Measurements from ENCODE around the gene FANCM. TPM values are rescaled to one million over a fixed set of nuclear protein-coding genes. Genes with fewer than 3 reads are reported as not detected.
"Not testable (repeated sequence)": the region's sequence is repeated elsewhere in the genome, so short reads cannot be mapped to it uniquely, and the experiment has no call there.

Gene FANCM
- total RNA-seq, 4 donors from 2014 or later: 4.2 to 15.7 (median 7.6) TPM

GRCh38 chr14:45212231-45212630 lies 76.5 kb downstream of the FANCM start:
- H3K36me3 ChIP-seq: no peaks in the 10 kb centered on the region
- 69 to 74% methylated on average over 3 of the region's 3 CpGs for WGBS, 2 donors
- no peak overlapping the region for H3K27ac ChIP-seq
- no peak overlapping the region for H3K4me3 ChIP-seq (replicated peaks in 1 of 3)
- intact Hi-C loops (cut with DNase I): no loop called here
- H3K27me3 ChIP-seq: no peaks in the 10 kb centered on the region
- no peaks in the 10 kb centered on the region for H3K4me1 ChIP-seq
- no peaks in the 10 kb centered on the region for H3K9me3 ChIP-seq
- TF ChIP-seq CTCF (IDR thresholded peaks at IDR 0.05) (no peak), POLR2A (IDR thresholded peaks at IDR 0.05) (no peak)
- DNase-seq: peak in 1 of 2 donors; percentile 11

- H3K4me1 ChIP-seq; H3K36me3 ChIP-seq; H3K9me3 ChIP-seq; H3K27me3 ChIP-seq; H3K27ac ChIP-seq; intact Hi-C loops (cut with DNase I); H3K4me3 ChIP-seq (replicated peaks in 1 of 3); DNase-seq: not testable (repeated sequence)
- WGBS, 2 donors: 58 to 77% methylated on average over 1 of the region's 1 CpG
Measured at GRCh38 chr14:45213716-45214115, 78.0 kb downstream of the FANCM start.

DNA sequence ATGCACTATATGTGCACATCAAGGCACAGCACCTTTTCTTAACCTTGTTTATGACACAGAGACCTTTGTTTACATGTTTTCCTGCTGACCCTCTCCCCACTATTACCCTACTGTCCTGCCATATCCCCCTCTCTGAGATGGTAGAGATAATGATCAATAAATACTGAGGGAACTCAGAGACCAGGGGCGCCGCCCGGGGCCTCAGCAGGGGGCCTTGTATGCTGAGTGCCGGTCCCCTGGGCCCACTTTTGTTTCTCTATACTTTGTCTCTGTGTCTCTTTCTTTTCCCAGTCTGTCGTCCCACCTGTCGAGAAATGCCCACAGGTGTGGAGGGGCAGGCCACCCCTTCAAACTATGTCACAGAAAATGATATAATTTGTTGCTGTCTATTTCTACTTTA lies 78.6 kb downstream of the FANCM start:
- intact Hi-C loops (cut with DNase I); H3K4me1 ChIP-seq; H3K4me3 ChIP-seq (replicated peaks in 1 of 3); H3K36me3 ChIP-seq; H3K9me3 ChIP-seq; DNase-seq; H3K27ac ChIP-seq; H3K27me3 ChIP-seq: not testable (repeated sequence)
- WGBS, 2 donors: 94 to 96% methylated on average over 6 of the region's 6 CpGs

- Histone ChIP-seq H3K9me3 (no peaks in the 10 kb centered on the region), H3K4me1 (no peaks in the 10 kb centered on the region), H3K27ac (no peak overlapping the region), H3K4me3 (replicated peaks in 1 of 3) (no peak overlapping the region), H3K27me3 (no peaks in the 10 kb centered on the region), H3K36me3 (peaks cover 0 to 6% of the 10 kb centered on the region in 2 donors)
- intact Hi-C loops (cut with DNase I): no loop called here
- TF ChIP-seq CTCF (IDR thresholded peaks at IDR 0.05): no peak
- no peak for TF ChIP-seq POLR2A (IDR thresholded peaks at IDR 0.05)
- no peak for DNase-seq
- whole genome bisulfite sequencing, 2 donors: 84 to 91% methylated on average over 3 of the region's 3 CpGs
Measured at GRCh38 chr14:45222485-45223262, 86.9 kb downstream of the FANCM start.

- Histone ChIP-seq H3K27me3 (no peaks in the 10 kb centered on the region), H3K36me3 (peaks cover 0 to 11% of the 10 kb centered on the region in 2 donors)
Measured at GRCh38 chr14:45227566-45227965, 91.8 kb downstream of the FANCM start.

More at GRCh38 chr14:45227566-45227965, 91.8 kb downstream of the FANCM start:
- H3K27ac ChIP-seq: no peak overlapping the region
- WGBS, 2 donors: 97 to 98% methylated on average over 4 of the region's 4 CpGs
- no peaks in the 10 kb centered on the region for H3K9me3 ChIP-seq
- H3K4me1 ChIP-seq: no peaks in the 10 kb centered on the region
- intact Hi-C loops (cut with DNase I): no loop called here
- H3K4me3 ChIP-seq (replicated peaks in 1 of 3): no peak overlapping the region
- no peak for DNase-seq
- TF ChIP-seq POLR2A (IDR thresholded peaks at IDR 0.05) (no peak), CTCF (IDR thresholded peaks at IDR 0.05) (no peak)
